ENCODE data around the gene PTPRE. TPM values are rescaled to one million over a fixed set of nuclear protein-coding genes. Genes with fewer than 3 reads are reported as not detected.

The PTPRE gene
- total RNA-seq, 1 experiment from 2014 or later = 0.70 TPM

DNA sequence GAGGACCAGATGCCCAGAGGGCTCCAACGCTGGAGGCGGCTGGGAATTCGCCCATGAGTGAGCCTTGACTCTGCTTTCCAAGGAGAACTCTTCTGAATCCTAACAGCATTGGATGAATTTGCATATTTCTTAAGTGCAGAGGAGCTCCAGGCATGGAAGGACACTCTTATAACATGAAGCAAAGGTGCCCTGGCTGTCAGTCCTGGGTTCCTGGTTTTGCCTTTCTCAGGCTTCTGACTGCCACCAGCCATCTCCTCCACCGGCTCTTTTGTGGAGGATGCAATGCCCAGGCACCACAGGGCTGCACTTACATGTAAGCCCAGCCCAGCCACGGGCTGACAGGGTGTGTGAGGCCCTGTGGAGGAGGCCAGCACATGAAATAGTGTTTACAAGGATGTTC, 22.4 kb upstream of the PTPRE start:
- no peak overlapping the region for H2AK5ac ChIP-seq (ENCODE audit: insufficient read length, low read length)
- H2BK20ac ChIP-seq (ENCODE audit: low read depth, low read length, poor library complexity, severe bottlenecking) = no peak overlapping the region
- no peak overlapping the region for H2BK5ac ChIP-seq (ENCODE audit: insufficient read length, low read length)
- no peak overlapping the region for H2AFZ ChIP-seq (ENCODE audit: low read length)
- H4K91ac ChIP-seq (ENCODE audit: insufficient read length, low read depth, low read length) = no peak overlapping the region
- H2BK12ac ChIP-seq (ENCODE audit: insufficient read length, low read depth, low read length) = no peak overlapping the region
- H3T11ph ChIP-seq (ENCODE audit: low read length) = no peak overlapping the region
- H4K20me1 ChIP-seq (ENCODE audit: control insufficient read depth, insufficient read depth, insufficient read length) = no peaks in the 10 kb centered on the region
- no peaks in the 10 kb centered on the region for H3K27me3 ChIP-seq (ENCODE audit: insufficient read depth, low read length)
- WGBS (ENCODE audit: extremely low coverage, insufficient read length, low lambda C conversion rate) = no CpG with 5 or more reads among the region's 5 CpGs
- no peak overlapping the region for H3K9ac ChIP-seq (ENCODE audit: extremely low read depth, insufficient read length, low read length)
- H3K14ac ChIP-seq (ENCODE audit: insufficient read depth, low read length) = no peak overlapping the region
- no peaks in the 10 kb centered on the region for H3K4me1 ChIP-seq (ENCODE audit: insufficient read depth, low read length)
- DNase-seq = no peak
- H3K9me3 Mint-ChIP-seq = no peaks in the 10 kb centered on the region
- peaks cover 3 to 7% of the 10 kb centered on the region in 2 experiments; a peak in 3 of 4 replicates for H3K4me1 Mint-ChIP-seq
- no peak overlapping the region for H3K23ac ChIP-seq (ENCODE audit: insufficient read length, low read depth, low read length)
- no peaks in the 10 kb centered on the region for H3K27me3 Mint-ChIP-seq (ENCODE audit: low read depth)
- no peak overlapping the region for H3K27ac ChIP-seq (ENCODE audit: insufficient read length, low read depth, low read length)
- TF ChIP-seq, protein P1, sequence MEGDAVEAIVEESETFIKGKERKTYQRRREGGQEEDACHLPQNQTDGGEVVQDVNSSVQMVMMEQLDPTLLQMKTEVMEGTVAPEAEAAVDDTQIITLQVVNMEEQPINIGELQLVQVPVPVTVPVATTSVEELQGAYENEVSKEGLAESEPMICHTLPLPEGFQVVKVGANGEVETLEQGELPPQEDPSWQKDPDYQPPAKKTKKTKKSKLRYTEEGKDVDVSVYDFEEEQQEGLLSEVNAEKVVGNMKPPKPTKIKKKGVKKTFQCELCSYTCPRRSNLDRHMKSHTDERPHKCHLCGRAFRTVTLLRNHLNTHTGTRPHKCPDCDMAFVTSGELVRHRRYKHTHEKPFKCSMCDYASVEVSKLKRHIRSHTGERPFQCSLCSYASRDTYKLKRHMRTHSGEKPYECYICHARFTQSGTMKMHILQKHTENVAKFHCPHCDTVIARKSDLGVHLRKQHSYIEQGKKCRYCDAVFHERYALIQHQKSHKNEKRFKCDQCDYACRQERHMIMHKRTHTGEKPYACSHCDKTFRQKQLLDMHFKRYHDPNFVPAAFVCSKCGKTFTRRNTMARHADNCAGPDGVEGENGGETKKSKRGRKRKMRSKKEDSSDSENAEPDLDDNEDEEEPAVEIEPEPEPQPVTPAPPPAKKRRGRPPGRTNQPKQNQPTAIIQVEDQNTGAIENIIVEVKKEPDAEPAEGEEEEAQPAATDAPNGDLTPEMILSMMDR (conservative IDR thresholded peaks at IDR 0.05) = no peak
- no peak overlapping the region for H4K8ac ChIP-seq (replicated peaks; ENCODE audit: insufficient read length, low read depth, low read length)
- no peaks in the 10 kb centered on the region for H3K23me2 ChIP-seq (ENCODE audit: insufficient read length, low read depth, low read length, poor library complexity, severe bottlenecking)
- no peaks in the 10 kb centered on the region for H3K9me3 ChIP-seq (ENCODE audit: control insufficient read depth, low read depth, low read length)
- H3K27ac Mint-ChIP-seq = no peak overlapping the region; a peak in 1 of 7 replicates
- no peaks in the 10 kb centered on the region for H3K79me1 ChIP-seq (ENCODE audit: insufficient read depth, low read depth, low read length, poor library complexity, severe bottlenecking)
- no peak overlapping the region for H2BK15ac ChIP-seq (ENCODE audit: low read depth, low read length)
- no peak overlapping the region for H3K56ac ChIP-seq (ENCODE audit: insufficient read length, low read depth, low read length)
- no peaks in the 10 kb centered on the region for H3K79me2 ChIP-seq (ENCODE audit: insufficient read depth, low read length)
- no peak overlapping the region for H3K4ac ChIP-seq (ENCODE audit: low read depth, low read length)
- no peak overlapping the region for H2BK120ac ChIP-seq (ENCODE audit: low read depth, low read length, poor library complexity, severe bottlenecking)
- H3K18ac ChIP-seq (ENCODE audit: insufficient read length, low read depth, low read length) = no peak overlapping the region
- no peak overlapping the region; a peak in 1 of 5 replicates for H3K4me3 Mint-ChIP-seq
- no peak overlapping the region for H4K5ac ChIP-seq (ENCODE audit: insufficient read length, low read depth, low read length)
- no peak overlapping the region for H3K4me2 ChIP-seq (ENCODE audit: insufficient read depth, insufficient read length, low read length)
- H3K36me3 Mint-ChIP-seq (ENCODE audit: insufficient read depth in 1 of 3, low read depth in 3 of 3) = no peaks in the 10 kb centered on the region

All from H9 (cell line).